ENCODE measurements around the gene METTL1.

DNA sequence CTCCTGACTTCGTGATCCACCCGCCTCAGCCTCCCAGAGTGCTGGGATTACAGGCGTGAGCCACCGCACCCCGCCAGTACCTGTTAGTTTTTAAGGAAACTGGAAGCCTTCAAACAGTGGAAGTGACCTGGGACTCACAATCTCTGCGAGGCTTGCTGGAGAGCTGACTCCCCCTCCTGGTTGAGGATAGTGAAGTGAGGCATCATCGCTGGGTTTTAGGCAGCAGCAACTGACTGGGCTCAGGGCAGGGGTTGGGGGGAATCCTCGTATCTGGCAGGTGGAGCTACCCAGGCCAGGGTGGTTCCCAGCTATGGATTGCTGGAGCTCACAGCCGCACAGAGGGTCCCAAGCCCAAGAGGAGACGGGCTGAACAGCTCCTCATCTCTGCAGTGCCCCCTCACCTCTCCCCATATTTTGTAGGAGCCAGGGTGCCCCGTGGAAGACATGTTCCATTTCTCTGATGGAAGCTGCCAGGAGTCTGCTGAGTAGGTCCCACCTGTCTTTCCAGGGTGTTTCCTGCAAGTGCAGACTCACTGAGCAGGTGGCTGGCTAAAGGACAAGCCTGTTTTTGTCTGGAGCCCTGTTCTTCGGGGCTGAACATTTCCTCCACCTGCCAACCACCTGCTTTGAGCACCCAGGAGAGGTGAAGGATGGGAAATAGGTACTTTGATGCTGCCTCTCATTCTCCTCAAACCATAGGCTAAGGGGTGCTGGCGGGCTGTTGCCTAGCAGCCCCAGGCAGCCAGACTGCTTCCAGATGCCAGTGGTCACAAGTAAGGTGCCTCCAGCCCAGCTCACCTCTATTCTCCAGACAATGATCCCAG, 43.5 kb upstream of the METTL1 start:
- TF ChIP-seq, protein P1, sequence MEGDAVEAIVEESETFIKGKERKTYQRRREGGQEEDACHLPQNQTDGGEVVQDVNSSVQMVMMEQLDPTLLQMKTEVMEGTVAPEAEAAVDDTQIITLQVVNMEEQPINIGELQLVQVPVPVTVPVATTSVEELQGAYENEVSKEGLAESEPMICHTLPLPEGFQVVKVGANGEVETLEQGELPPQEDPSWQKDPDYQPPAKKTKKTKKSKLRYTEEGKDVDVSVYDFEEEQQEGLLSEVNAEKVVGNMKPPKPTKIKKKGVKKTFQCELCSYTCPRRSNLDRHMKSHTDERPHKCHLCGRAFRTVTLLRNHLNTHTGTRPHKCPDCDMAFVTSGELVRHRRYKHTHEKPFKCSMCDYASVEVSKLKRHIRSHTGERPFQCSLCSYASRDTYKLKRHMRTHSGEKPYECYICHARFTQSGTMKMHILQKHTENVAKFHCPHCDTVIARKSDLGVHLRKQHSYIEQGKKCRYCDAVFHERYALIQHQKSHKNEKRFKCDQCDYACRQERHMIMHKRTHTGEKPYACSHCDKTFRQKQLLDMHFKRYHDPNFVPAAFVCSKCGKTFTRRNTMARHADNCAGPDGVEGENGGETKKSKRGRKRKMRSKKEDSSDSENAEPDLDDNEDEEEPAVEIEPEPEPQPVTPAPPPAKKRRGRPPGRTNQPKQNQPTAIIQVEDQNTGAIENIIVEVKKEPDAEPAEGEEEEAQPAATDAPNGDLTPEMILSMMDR (IDR thresholded peaks at IDR 0.05) = no peak
- TF ChIP-seq POLR2A (IDR thresholded peaks at IDR 0.05) (no peak), EP300 (IDR thresholded peaks at IDR 0.05) (no peak)

Measured in ovary (tissue), 3 donors.